UCSD-AML1 (cell line): ENCODE data around the gene SMARCC2.
A peak's percentile ranks its signal among the peaks of the same experiment; 100 is the strongest.

ENCODE experiments used
- DNase-seq: peaks from one replicate; lab custom pipeline; 2025; ENCODE audit not compliant: unreplicated experiment; lab: John Stamatoyannopoulos, UW

SMARCC2 gene

GRCh38 chr12:56152756-56153677 lies 36.3 kb downstream of the SMARCC2 start:
- no peak for DNase-seq

GRCh38 chr12:56152132-56152755 lies 37.0 kb downstream of the SMARCC2 start, which contains the start of gene MYL6B:
TSS of gene MYL6B (plus strand) at chr12:56152587. CDS start at chr12:56153919, 1,332 bp downstream.
- DNase-seq: peak; percentile 93

- DNase-seq: peak; percentile 62
These were observed 37.6 kb downstream of the SMARCC2 start for GRCh38 chr12:56151672-56152131.

GRCh38 chr12:56150563-56150962 lies 38.7 kb downstream of the SMARCC2 start:
- DNase-seq: no peak

- DNase-seq: no peak
These were observed 42.5 kb downstream of the SMARCC2 start for GRCh38 chr12:56146492-56147460.

- DNase-seq: no peak
These were observed 44.1 kb downstream of the SMARCC2 start for GRCh38 chr12:56145217-56145616.

- no peak for DNase-seq
These were observed 45.4 kb downstream of the SMARCC2 start for GRCh38 chr12:56143870-56144269.

GRCh38 chr12:56143217-56143616 lies 46.1 kb downstream of the SMARCC2 start:
- DNase-seq: no peak

- no peak for DNase-seq
These were observed 47.1 kb downstream of the SMARCC2 start for GRCh38 chr12:56141946-56142784.

GRCh38 chr12:56137853-56138571 lies 51.3 kb downstream of the SMARCC2 start:
- no peak for DNase-seq

GRCh38 chr12:56134897-56135296 lies 54.4 kb downstream of the SMARCC2 start:
- no peak for DNase-seq

GRCh38 chr12:56130876-56131275 lies 58.4 kb downstream of the SMARCC2 start:
- no peak for DNase-seq

GRCh38 chr12:56129942-56130495 lies 59.3 kb downstream of the SMARCC2 start:
- DNase-seq: no peak

- DNase-seq: peak; percentile 91
These were observed 59.9 kb downstream of the SMARCC2 start for GRCh38 chr12:56129206-56129941.

GRCh38 chr12:56128670-56129205 lies 60.5 kb downstream of the SMARCC2 start:
- peak; percentile 55 for DNase-seq

GRCh38 chr12:56127888-56128669 lies 61.2 kb downstream of the SMARCC2 start, which contains the start of gene ESYT1:
TSS of gene ESYT1 (plus strand) at chr12:56128267. CDS start at chr12:56128320, 53 bp downstream.
- DNase-seq: peak; percentile 98

GRCh38 chr12:56127485-56127887 lies 61.8 kb downstream of the SMARCC2 start:
- no peak for DNase-seq
